HuH-7 (cell line): ENCODE data around the gene CFAP46.

Experiments used
- DNase-seq: peaks from one replicate; pipeline ENCODE4 v3.0.0; 2011; ENCODE audit warnings: low spot score

CFAP46 gene

DNA sequence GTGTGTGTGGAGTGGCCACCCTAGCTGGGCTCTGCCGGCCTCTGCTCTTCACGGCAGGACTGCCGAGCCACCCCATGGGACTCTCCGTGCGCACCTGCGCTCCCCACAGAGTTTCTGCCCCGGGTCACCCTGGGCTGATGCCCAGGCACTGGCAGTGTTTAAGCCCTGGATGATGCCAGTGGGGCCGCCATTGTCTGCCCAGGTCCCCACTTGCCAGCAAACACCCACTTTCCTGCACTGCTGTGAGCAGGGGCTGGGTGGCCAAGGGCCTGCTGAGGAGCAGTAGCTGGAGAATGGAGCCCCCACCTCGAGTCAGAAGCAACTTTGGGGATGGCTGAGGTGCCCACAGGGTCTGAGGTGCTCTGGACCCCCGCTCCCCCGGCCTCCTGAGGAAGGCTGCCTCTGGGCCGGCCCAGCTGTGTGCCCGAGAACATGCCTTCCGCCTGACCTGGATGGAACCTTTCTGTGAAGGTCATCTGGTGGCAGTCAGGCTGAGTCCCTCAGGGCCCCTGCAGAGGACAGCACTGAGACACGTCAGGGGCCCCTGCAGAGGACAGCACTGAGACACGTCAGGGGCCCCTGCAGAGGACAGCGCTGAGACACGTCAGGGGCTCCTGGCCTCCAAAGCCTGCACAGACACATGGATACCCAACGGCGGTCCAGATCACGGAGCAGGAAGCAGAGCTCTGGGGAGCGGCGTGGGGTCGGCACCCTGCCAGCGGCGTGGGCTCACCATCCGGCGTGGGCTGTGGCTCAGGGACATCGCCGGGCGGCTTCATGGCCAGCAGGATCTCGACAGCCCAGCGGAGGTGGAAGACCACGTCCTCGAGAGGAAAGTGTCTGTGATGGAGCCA is 62.0 kb downstream of the CFAP46 start:
- DNase-seq = no peak

DNA sequence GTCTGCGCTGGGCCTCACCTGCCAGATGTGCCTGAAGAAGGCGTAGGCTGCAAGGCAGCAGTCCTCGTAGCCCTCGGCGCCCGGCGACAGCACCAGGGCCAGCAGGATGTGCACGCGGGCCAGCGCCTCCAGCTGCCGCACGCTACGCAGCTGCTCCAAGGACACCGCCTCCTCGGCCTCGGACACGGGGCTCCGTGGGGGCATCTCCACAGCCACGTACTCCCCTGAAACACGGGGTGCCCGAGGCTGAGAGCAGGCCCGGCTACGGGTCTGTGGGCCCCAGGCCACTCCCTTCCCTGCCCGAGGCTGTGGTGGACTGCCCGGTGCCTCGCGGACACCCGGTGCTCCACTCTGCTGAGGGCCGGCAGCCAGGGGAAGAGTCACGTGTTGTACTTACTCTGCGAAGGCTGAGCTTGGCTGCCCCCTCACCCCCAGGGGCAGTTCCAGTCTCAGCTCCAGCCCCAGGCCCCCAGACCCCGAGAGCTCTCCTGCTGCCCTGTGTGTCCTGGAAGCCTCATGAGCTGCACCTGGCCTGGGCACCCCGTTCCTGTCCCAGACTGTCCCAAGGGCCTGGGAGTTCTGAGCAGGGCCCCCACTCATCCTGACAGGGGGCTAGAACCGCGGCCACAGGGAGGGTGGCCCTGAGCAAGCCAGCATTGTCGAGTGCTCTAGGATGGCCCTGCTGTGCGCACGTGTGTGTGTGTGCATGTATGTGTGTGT is 62.8 kb downstream of the CFAP46 start:
- no peak for DNase-seq

DNA sequence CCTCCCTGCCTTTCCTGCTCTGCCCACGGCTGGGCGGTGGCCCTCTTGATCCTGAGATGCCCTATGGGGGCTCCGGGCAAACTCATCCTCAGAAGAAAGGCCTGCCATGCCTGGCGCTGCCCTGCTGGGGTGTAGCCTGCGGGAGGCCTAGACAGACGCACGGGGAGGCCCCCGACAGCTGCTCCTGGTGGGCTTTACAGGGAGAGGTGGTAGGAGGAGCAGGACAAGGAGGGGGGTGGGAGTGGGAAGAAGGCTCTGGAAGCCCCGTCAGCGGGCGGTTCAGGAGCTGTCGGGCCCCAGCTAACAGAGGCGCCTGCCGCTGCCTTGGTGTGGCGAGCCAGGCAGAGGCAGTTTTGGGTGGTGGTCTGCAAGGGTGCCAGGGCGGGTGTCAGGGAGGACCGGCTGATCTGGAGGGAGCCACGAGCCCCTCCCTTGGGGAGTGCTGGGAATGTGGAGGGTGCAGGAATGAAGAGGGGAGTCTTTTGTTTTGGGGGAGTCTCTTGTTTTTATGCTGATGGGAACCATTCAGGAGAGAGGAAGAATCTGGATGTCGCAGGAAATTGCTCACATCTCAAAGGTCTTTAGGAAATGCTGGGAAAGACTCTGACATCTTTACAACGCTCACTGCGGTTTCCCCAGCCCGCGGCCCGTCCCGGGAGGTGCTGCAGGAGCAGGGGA is 63.5 kb downstream of the CFAP46 start:
- no peak for DNase-seq

DNA sequence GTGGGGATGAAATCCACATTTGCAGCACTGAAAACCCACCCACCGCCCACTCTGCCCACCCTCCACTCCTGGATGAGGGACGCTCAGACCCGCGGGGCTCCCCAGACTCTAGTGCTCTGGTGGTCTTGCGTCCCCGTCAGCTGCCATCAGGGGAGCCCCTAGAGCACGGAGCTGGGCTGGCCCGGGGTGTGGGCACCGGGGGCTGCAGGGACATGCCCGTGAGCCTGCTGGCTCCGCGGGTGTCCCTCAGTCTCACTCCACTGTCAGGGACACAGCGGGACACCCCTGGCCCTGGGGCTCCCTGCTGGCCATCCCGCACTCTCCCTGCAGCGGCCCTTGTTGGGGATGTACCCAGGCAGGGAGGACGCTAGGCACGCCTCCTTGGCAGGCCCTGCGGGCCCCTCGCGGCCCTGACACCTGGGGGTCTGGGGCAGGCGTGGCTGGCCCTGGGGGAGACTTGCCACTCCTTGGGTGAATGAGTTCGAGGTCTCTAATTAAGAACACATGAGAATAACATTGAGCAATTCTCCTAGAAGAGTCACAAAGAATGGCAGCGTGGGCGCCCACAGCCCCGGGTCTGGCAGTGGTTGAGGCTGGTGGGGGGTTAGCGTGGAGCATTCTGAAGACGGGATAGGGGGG is 64.2 kb downstream of the CFAP46 start:
- DNase-seq = no peak

DNA sequence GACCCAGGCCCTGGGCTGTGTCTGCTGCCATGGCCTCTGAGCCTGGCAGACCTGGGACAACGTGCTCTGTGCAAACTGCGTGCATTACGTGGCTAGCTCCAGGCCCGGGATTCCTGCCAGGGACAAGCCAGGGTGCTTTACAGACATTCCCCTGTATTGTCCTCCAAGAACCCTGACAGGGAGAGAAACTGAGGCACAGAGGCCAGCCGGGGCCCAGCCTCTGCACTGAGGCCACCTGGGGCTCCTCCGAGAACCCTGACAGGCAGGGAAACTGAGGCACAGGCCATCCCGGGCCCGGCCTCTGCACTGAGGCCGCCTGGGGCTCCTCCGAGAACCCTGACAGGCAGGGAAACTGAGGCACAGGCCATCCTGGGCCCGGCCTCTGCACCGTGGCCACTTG is 64.9 kb downstream of the CFAP46 start:
- no peak for DNase-seq

DNA sequence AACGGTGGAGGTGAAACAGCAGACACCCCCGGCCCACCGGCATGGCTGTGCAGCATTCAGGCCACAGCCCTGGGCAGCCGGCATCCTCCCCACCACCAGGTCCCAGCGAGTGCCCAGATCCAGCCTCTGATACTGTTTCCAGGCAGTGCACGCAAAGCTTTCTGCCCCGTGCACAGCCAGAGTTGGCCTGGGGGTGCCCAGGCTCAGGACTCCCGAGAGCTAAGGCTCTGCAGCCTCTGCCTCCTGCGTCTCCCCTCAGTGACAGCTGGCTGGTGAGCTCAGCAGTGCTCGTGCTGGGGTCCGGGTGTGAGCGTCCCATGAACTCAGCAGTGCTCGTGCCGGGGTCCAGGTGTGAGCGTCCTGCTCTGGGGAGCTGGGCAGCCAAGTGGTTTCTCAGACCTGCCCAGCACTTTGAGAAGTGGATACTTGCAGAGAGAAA is 65.4 kb downstream of the CFAP46 start:
- no peak for DNase-seq

DNA sequence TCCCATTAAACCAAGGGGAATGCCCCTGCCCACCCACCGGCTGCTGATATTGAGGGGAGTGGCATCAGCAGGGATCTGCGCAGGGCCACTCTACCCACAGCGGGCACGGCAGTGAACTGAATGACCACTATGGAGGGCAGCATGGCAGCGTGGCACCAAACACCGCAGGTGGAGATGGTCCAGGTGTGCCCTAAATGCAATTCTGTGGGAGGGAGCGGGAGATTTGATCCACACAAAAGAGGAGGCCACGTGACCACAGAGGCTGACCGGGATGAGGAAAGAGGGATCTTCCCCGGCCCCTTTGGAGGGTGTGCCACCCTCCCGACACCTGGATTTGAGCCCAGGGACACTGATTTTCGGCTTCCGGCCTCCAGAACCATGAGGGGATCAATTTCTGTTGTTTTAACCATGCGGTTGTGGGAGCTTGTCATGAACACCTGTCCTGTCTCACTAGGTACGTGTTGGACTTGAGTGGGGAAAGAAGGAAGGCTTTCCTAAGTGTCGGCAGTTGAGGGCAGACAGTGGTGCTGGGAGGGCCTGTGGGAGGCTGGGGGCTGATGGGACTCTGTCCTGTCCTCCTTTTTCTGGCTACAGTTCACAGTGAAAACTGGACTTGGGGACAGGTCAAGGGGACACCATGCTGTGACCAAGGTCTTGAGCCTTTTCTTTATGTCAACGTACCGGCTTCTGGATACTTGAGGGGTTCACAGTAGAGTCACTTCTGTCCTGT is 66.1 kb downstream of the CFAP46 start:
- no peak for DNase-seq

DNA sequence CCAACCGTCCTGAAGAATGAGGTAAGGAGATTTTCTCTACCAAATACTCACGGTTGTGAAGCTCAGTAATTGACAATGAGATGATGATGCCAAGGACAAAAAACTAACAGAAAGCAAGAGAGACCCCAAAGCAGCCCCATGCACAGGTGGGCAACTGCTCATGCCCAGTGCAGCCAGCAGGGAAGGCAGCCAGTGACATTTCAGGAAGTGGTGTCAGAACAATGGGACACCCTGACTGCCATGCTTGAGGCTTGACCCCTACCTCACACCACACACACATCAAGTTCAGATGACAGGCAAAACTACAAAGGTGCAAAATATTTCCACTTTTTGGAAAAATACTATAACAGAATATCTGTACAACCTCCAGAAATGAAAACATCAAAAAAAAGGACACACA is 66.9 kb downstream of the CFAP46 start:
- no peak for DNase-seq

DNA sequence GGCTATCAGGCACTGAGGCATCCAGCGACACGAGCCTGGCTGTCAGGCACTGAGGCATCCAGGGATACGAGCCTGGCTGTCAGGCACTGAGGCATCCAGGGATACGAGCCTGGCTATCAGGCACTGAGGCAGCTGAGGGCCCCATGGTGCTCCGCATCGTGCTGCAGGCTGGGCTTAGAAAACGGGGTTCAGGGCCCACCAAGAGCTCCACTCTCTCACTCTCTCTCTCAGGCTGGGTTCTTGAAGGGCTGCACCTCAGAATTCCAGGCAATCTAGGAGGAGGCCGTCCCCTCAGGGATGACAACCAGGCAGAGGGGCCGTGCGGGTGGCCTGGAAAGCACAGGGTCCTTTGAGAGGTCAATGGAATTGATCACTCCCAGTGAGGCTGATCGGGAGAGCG is 69.0 kb downstream of the CFAP46 start:
- DNase-seq = no peak

DNA sequence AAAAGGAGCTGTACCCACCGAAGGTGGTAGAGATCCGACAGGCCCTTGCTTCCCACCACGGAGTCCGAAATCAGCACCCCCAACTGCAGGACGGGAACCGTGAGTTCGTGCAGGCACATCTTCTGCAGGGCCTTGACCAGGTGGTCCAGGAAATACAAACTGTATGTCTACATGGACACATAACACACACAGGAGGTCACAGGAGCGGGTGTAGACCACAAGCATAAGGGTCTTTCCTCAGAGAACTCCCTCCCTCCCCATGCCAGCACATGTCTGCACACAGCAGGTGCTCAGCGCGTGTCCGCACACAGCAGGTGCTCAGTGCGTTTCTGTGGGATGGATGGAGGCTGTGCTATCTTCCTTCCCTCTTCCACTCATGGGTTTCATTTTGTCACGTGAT is 69.7 kb downstream of the CFAP46 start:
- DNase-seq = no peak

DNA sequence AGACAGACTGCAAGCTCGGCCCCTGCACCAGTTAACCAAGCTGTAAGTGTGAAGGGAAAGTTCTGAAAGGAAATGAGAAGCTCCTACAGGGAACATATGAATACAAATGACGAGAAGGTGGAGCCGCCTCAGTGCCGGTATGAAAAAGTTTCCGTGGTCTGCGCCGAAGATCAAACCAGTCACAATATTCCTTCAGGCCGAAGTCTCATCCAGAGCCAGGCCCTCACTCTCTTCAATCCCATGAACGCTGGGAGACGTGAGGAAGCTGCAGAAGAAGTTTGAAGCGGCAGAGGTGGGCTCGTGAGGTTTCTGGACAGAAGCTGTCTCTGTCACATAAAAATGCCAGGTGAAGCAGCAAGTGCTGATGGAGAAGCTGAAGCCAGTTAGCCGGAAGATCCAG is 71.9 kb downstream of the CFAP46 start:
- no peak for DNase-seq

DNA sequence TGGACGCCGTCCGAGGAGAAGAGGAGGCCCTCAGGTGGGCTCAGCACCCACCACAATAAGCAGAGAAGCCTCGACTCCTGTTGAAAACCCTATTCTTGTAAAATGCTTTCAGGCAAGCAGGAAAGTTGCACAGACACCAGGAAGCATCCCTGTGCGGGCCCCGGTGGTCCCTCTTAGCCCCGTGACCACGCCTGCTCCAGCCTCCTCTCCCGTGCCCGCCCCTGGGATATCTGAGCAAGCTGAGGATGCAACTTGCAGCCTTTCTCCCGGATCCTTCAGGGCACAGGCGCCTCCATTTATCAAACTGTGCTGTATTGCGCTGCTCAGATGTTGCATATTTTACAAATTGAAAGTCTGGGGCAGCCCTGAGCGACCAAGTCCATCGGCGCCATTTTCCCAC is 72.7 kb downstream of the CFAP46 start:
- DNase-seq = no peak

DNA sequence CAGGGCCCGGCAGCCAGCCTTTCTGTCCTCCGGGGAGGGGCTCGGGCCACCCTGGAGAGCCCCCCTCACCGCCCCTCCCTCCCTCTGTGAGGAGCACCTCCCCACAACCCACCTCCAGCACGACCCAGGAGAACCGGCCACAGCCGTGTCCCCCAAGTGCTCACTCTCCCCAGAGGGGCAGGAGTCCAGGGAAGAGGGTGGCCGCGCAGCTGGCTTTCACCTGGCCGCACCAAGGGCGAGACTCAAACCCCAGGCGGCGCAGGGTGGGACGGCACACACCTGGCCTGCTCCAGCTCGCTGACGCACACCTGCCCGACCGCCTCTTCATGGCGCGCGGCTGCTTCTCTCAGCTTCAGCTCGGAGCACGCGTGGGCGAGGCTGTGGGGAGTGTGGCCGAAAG is 73.4 kb downstream of the CFAP46 start:
- DNase-seq = no peak

DNA sequence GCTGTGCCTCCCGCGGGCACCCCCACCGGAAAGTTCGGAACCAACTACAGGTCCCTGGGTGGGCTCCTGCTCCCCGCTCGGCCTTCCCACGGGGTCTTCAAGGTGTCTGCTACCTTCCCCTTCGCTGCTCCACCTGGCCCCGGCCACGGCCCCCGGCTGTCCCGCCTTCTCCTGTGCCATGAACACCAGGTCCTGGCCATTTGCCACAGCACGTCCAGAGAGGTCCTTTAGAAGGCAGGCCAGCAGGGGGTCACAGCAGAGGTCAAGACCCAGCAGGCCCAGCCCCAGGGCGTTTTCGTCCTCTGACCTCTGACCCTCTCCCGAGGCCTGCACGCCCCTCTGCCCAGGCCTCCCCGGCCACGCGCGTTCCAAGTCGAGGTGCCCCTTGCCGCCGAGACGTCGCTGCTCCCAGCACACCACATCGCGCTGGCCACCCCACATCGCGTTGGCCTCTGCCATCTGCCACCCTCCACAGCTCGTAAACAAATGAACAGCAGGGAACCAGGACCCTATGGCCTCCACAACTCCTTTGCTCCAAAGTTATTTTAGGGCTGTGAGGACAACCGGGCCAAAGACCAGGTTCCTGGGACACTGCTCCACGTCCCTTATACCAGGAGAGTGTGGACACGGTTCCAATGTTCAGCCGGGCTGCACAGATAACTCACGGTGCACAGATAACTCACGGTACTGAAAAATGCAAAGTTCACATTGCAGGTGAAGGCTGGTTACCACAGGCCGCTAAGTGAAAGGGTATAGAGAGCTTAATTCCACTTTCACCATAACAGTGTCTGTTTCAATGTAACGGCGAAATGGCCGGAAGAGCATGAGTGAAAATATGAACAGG is 74.3 kb downstream of the CFAP46 start:
- DNase-seq = no peak

DNA sequence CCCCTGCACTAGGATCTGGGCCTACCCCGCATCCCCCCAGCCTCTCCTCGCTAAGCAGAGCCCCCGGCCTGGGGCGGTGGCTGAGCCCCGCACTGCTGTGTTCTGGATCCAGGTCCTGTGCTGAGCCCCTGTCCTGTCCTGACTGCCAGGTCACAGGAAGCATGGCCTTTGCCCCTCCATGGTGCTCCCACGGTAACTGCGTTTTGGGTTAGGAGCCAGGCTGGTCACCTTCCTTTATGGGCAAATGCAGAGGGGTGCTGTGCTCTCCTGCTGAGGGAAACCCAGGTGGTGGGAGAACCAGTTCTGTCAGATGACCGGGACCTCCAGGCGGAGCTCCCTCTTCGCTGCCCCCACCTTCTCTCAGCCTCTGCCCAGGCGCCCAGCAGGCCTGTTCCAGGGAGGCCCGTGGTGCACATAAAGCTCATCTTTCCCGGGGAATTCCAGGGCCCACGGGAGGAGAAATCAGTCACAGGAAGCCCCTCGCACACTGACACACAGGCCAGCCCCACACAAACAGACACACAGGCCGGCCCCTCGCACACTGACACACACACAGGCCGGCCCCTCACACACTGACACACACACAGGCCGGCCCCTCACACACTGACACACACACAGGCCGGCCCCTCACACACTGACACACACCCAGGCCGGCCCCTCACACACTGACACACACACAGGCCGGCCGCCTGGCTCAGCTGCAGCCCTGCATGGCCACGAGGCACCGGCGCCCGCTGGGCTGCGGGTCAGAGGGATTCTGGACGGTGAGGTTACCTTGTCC is 75.6 kb downstream of the CFAP46 start:
- no peak for DNase-seq

DNA sequence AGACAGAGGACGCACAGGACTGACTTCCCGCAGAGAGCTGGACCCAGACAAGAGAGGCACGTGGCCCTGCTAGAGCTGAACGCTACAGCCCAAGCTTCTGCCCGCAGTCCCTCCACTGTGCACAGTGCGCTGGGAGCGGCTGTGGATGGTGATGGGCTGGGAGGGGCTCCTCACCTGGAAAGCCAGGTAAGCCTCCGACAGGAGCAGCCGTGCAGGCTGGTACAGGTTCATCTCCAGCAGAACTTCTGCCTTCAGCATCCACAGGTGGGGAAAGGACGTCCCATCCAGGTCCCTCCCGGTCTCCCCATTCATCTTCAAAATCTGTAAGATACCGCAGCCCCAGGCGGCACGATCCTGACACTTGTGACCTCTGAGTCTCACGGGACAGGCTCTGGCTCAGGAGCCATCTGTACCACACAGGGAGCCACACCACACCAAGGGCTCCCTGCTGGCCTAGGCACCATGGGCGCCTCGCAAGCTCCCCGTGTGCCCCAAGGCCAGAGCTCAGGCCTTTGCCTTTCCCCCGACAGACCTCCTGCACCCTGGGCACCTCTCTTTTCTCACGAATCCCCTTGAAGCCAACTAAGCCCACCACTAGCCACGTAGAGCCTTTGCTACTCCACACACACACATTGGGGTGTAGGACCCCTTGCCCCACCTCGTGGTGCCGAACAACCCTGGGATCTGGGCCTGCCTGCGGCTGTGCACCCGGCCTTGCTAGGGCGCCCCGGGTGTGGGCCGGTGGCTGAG is 76.3 kb downstream of the CFAP46 start:
- no peak for DNase-seq

DNA sequence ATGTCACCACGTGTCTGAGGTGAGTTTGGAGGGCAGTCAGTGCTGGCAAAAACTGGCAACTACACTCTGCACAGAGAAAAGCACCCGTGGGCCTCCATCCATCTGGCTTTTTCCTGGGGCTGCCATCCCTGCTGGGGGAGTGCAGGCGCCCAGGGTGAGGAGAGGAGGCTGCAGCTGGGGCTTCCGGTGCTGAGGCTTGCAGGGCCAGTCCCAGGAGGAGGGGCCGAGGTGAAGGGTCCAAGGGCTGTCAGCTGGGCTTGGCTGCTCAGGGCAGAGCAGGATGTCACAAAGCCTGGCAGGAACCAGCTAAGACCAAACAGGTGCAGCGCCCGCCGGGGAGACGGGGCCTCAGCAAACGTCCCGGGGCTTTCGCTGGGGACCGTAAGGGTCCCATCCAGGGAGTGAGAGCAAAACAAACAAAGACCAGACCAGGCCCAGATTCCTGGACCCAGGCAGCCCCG is 77.2 kb downstream of the CFAP46 start:
- no peak for DNase-seq

DNA sequence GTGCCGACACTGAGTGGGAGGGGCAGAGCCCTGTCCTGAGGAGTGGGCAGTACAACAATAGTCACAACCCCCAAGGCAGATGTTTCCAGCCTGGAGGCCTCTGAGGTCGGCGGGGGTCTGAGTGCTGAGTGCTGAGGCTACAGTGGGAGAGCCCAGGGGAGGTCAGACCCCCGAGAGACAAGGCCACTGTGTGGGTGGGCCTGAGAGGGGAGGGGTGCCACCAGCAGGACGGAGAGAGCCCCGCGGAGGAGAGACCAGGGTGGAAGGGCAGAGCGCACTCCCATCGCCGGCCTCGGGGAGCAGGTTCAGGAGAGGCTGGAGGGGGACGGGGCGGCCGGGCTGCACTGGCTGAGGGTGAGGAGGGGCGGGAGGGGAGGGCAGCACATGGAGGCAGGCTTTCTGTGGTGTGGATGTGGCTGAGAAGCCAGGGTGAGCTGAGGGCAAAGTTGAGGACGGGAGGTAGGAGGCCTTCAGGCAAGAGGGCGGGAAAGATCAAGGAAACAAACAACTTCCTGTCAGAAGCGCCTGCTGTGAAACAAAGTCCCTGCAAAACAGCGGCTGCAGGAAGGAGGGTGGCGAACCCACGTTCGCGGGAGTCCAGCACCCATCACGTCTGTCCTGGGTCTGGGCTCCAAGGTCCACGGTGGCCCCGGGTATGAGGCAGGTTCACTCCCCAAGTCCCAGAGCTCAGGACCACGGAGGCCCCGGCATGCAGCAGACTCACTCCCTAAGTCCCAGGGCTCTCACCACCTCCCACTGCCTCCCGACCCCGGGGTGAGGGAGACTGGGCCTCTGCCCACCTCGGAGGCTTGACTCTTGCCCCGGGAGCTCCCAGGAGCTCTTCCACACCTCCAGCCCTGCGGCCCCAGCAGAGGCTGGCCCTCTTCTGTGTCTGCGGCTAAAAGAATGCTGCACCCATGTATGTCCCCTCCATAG is 79.6 kb downstream of the CFAP46 start:
- no peak for DNase-seq
